Ishikawa (cell line): ENCODE data around the gene MTFP1.

ENCODE experiments used
- MAX ChIP-seq: IDR thresholded peaks from 2 replicates; pipeline ENCODE4 v1.6.1; 2012
- NFIC ChIP-seq: IDR thresholded peaks from 2 replicates; pipeline ENCODE4 v1.6.1; 2012
- REST ChIP-seq: IDR thresholded peaks from 2 replicates; pipeline ENCODE4 v1.6.1; 2012; ENCODE audit warnings: low read depth, mild to moderate bottlenecking
- YY1 ChIP-seq: IDR thresholded peaks from 2 replicates; pipeline ENCODE4 v1.6.1; 2012; ENCODE audit warnings: low read depth

DNA sequence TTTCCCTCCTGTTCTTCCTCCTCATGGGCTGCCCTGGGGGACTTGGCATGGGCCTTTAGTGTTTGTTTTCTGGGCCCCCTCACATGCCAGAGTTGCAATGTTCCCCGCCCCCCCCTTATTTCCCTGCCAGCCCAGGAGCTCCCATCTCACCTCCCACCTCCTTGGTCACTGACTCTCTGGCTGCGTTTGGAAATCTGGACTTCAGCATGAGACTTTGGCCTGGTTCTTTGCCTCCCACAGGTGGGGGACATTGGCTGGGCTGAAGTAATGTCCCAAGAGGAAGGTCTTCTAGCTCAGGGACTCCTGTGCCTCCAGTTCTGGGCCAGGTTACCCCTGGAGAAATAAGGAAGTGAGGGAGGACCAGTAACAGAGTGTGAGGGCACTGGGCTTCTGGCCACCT lies 7.0 kb downstream of the MTFP1 start:
- TF ChIP-seq NFIC (no peak), REST (no peak), YY1 (no peak), MAX (no peak)
